ENCODE data around the gene FDXR.

DNA sequence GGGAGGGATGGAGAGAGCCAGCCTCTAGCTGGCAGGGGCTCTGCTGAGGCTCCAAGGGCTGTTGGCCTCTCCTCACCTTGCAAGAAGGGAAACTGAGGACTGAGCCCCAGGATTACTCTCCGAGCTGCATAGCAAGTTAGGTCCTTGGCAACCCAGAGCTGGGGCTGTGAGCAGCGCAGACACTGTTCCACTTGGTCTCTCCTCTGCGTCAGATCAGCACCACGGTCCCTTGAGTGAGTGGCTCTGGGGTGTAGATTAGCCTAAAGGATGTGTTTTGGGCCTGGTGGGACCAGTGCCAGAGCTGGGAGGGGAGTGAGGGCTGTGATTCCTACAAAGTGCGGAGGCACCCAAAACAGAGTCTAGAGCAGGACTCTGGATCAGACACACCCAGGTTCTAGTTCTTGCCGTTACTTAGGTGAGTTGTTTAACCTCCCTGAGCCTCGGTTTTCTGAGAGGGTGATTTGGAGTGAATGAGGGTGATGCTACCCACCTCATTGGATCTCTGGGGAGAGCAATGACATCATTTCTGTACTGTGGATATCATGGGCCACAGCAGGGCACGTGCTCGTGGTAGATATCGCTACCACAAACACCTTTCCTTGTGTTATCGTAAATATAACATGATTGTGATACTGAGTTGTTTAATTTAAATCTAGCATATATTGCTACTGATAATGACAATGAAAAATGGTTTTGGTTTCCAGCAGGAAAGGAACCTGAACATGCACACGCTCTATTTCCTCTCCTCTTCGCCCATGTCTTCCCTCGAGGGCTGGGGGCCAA lies 28.8 kb upstream of the FDXR start:
- TF ChIP-seq, protein P1, sequence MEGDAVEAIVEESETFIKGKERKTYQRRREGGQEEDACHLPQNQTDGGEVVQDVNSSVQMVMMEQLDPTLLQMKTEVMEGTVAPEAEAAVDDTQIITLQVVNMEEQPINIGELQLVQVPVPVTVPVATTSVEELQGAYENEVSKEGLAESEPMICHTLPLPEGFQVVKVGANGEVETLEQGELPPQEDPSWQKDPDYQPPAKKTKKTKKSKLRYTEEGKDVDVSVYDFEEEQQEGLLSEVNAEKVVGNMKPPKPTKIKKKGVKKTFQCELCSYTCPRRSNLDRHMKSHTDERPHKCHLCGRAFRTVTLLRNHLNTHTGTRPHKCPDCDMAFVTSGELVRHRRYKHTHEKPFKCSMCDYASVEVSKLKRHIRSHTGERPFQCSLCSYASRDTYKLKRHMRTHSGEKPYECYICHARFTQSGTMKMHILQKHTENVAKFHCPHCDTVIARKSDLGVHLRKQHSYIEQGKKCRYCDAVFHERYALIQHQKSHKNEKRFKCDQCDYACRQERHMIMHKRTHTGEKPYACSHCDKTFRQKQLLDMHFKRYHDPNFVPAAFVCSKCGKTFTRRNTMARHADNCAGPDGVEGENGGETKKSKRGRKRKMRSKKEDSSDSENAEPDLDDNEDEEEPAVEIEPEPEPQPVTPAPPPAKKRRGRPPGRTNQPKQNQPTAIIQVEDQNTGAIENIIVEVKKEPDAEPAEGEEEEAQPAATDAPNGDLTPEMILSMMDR (IDR thresholded peaks at IDR 0.05), result no peak
- no peak for TF ChIP-seq EZH2 (IDR thresholded peaks at IDR 0.05; ENCODE audit: borderline replicate concordance, insufficient read depth, low read depth, low read length, poor library complexity, severe bottlenecking)
